Measurements from ENCODE around the gene ETV2. TPM values are rescaled to one million over a fixed set of nuclear protein-coding genes. Genes with fewer than 3 reads are reported as not detected.
"Not testable (repeated sequence)": the region's sequence is repeated elsewhere in the genome, so short reads cannot be mapped to it uniquely, and the experiment has no call there.

Gene ETV2
- total RNA-seq, 1 donor from 2014 or later: not detected

- no peak for TF ChIP-seq CTCF (IDR thresholded peaks at IDR 0.05)
- Mint-ChIP-seq H3K27me3 (peaks cover 10% of the 10 kb centered on the region), H3K27ac (no peak overlapping the region), H3K4me1 (no peaks in the 10 kb centered on the region), H3K9me3 (no peaks in the 10 kb centered on the region), H3K4me3 (no peak overlapping the region), H3K36me3 (ENCODE audit: low read depth) (no peaks in the 10 kb centered on the region)
- ATAC-seq (ENCODE audit: low read depth): no peak
- DNase-seq: no peak
- intact Hi-C loops (cut with micrococcal nuclease): no loop called here
- ChIA-PET POLR2A (interaction anchor here (0.7 kb wide), 1 partner anchor 291 kb away, joined by 12 read pairs; no protein-coding TSS in a partner anchor), CTCF (no interaction called here)
Measured at GRCh38 chr19:35601971-35602370, 39.6 kb upstream of the ETV2 start.

GRCh38 chr19:35604436-35604835 is 37.1 kb upstream of the ETV2 start:
- H3K27ac Mint-ChIP-seq; H3K9me3 Mint-ChIP-seq; H3K27me3 Mint-ChIP-seq; CTCF ChIA-PET; POLR2A ChIA-PET; ATAC-seq (ENCODE audit: low read depth); DNase-seq; H3K4me3 Mint-ChIP-seq; H3K36me3 Mint-ChIP-seq (ENCODE audit: low read depth); intact Hi-C loops (cut with micrococcal nuclease): not testable (repeated sequence)
- peaks cover 11% of the 10 kb centered on the region for H3K4me1 Mint-ChIP-seq

GRCh38 chr19:35607170-35607569 is 34.4 kb upstream of the ETV2 start:
- intact Hi-C loops (cut with micrococcal nuclease); H3K27me3 Mint-ChIP-seq; H3K9me3 Mint-ChIP-seq; DNase-seq; H3K27ac Mint-ChIP-seq; H3K4me3 Mint-ChIP-seq; H3K36me3 Mint-ChIP-seq (ENCODE audit: low read depth); CTCF ChIA-PET; ATAC-seq (ENCODE audit: low read depth): not testable (repeated sequence)
- POLR2A ChIA-PET: interaction anchor here (0.6 to 0.7 kb wide), 2 partner anchors 15 to 108 kb away, joined by 6 to 7 read pairs; no protein-coding TSS in a partner anchor
- peaks cover 35% of the 10 kb centered on the region for H3K4me1 Mint-ChIP-seq

- H3K27me3 Mint-ChIP-seq: no peaks in the 10 kb centered on the region
- peaks cover 4% of the 10 kb centered on the region for H3K9me3 Mint-ChIP-seq
- H3K4me1 Mint-ChIP-seq: peaks cover 40% of the 10 kb centered on the region
- H3K4me3 Mint-ChIP-seq: no peak overlapping the region
- no peak for TF ChIP-seq CTCF (IDR thresholded peaks at IDR 0.05)
- no peak overlapping the region for H3K27ac Mint-ChIP-seq
- ATAC-seq (ENCODE audit: low read depth) (no peak), DNase-seq (no peak)
- ChIA-PET POLR2A (interaction anchor here (0.6 to 0.7 kb wide), 2 partner anchors 14 to 107 kb away, joined by 6 to 7 read pairs; no protein-coding TSS in a partner anchor), CTCF (no interaction called here)
- no peaks in the 10 kb centered on the region for H3K36me3 Mint-ChIP-seq (ENCODE audit: low read depth)
- intact Hi-C loops (cut with micrococcal nuclease): no loop called here
Measured at GRCh38 chr19:35607661-35608060, 33.9 kb upstream of the ETV2 start.

GRCh38 chr19:35608251-35608650 is 33.3 kb upstream of the ETV2 start:
- no peak for TF ChIP-seq CTCF (IDR thresholded peaks at IDR 0.05)
- Mint-ChIP-seq H3K36me3 (ENCODE audit: low read depth) (no peaks in the 10 kb centered on the region), H3K4me3 (no peak overlapping the region), H3K9me3 (peaks cover 4% of the 10 kb centered on the region), H3K4me1 (peaks cover 45% of the 10 kb centered on the region), H3K27ac (peak overlapping the region; percentile 82), H3K27me3 (no peaks in the 10 kb centered on the region)
- ChIA-PET CTCF (no interaction called here), POLR2A (interaction anchor here (0.5 kb wide), 1 partner anchor 17 kb away, joined by 5 read pairs; no protein-coding TSS in a partner anchor)
- intact Hi-C loops (cut with micrococcal nuclease): no loop called here
- ATAC-seq (ENCODE audit: low read depth) (no peak), DNase-seq (no peak)

GRCh38 chr19:35609851-35610353 is 31.6 kb upstream of the ETV2 start:
- TF ChIP-seq CTCF (IDR thresholded peaks at IDR 0.05): no peak
- Mint-ChIP-seq H3K27me3 (no peaks in the 10 kb centered on the region), H3K27ac (peak overlapping the region; percentile 93), H3K9me3 (peaks cover 4% of the 10 kb centered on the region), H3K4me3 (peak overlapping the region; percentile 25), H3K36me3 (ENCODE audit: low read depth) (peaks cover 3% of the 10 kb centered on the region), H3K4me1 (peaks cover 48% of the 10 kb centered on the region)
- CTCF ChIA-PET: no interaction called here
- ATAC-seq (ENCODE audit: low read depth) (peak; percentile 58), DNase-seq (peak; percentile 41)
- POLR2A ChIA-PET: interaction anchor here (0.9 to 1.9 kb wide), 7 partner anchors 11 to 263 kb away, joined by 3 to 12 read pairs (median 5); partner anchors contain the start of genes COX6B1, FFAR1 and RBM42
- intact Hi-C loops (cut with micrococcal nuclease): no loop called here
